Testis (tissue), 3 donors: ENCODE measurements around the gene SLC47A1. TPM values are rescaled to one million over a fixed set of nuclear protein-coding genes. Genes with fewer than 3 reads are reported as not detected.

Source experiments
- DNase-seq: peaks from one replicate; pipeline ENCODE4 v3.0.0-alpha.2; 2019
- H3K27ac ChIP-seq, 2 donors: fragments of 200-600 bp; sonication (generic); one replicate each; pipeline ENCODE4 v1.5.1; 2019
- H3K27me3 ChIP-seq: fragments of 200-600 bp; sonication (generic); one replicate; pipeline ENCODE4 v1.5.1; 2019
- H3K36me3 ChIP-seq: fragments of 200-600 bp; sonication (generic); one replicate; pipeline ENCODE4 v1.5.1; 2017; ENCODE audit warnings: low read depth; ENCODE audit errors: missing control alignments
- H3K4me1 ChIP-seq: fragments of 200-600 bp; sonication (generic); one replicate; pipeline ENCODE4 v1.5.1; 2019
- H3K4me3 ChIP-seq, 2 donors: fragments of 200-600 bp; sonication (generic); one replicate each; pipeline ENCODE4 v1.5.1; 2017 to 2019
- H3K9me3 ChIP-seq: fragments of 200-600 bp; sonication (generic); one replicate; pipeline ENCODE4 v1.5.1; 2017
- POLR2A ChIP-seq: fragments of 450-650 bp; IDR thresholded peaks from one replicate; pipeline ENCODE4 v1.6.1; 2017; ENCODE audit warnings: antibody characterized with exemption, mild to moderate bottlenecking, moderate library complexity
- WGBS, 2 donors: methylation state at CpG; one replicate each; pipeline ENCODE4 v1.1.5; 2018; 5-methylcytosine and 5-hydroxymethylcytosine counted together
- intact Hi-C: fragments of 100-400 bp; cut with DNase I; formaldehyde crosslinking; loops from one replicate; pipeline ENCODE4 v1.15.1; 2023; ENCODE audit warnings: low total_unique reads
- polyA plus RNA-seq: library from polyadenylated mRNA; stranded (reverse); fragments of 350-450 nt; fragmentation: Illumina TruSeq; extraction: RNeasy Lipid Tissue Mini Kit (QIAGEN cat#74804); gene quantifications from one replicate; pipeline ENCODE4 v1.2.3, GENCODE V29; 2014; ENCODE audit warnings: low read depth, low replicate concordance; ENCODE audit not compliant: insufficient read depth
- total RNA-seq, 2 donors: library from RNA; depleted of rRNA; stranded (reverse); fragments of >200 nt; gene quantifications; one replicate each; pipeline ENCODE4 v1.2.3, GENCODE V29; 2016
- TF ChIP-seq, protein P1 (sequence below), 3 experiments: fragments of 450-650 bp in 2 of 3; fragments of 200-600 bp in 1 of 3; sonication (generic) in 1 of 3; IDR thresholded peaks; one replicate each; pipeline ENCODE4 v1.5.1; 2016 to 2019; ENCODE audit warnings: antibody characterized with exemption in 3 of 3, mild to moderate bottlenecking in 2 of 3, moderate library complexity in 1 of 3

Gene SLC47A1
- total and polyA plus RNA-seq, 3 donors from 2014 or later: 20.1 to 97.3 (median 39.8) TPM

DNA sequence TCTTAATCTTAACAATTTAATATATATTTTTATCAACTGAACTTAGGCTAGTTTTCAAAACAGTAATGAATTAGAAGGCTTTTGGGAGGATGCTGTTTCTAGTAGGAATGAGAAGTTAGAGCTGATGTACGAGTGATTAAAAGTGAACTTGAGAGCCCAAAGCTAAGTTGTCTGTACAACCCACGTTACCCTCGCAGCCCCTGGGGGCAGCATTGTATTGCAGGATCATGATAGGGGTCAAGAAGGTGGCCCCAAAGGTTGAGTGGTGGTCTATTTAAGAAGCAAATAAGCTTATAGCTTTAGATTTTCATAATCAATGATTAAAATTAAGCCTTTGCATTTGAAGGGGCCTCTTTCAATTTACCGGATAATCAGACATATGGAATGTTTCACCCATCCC lies 81.2 kb downstream of the SLC47A1 start:
- no peaks in the 10 kb centered on the region for H3K9me3 ChIP-seq
- no peaks in the 10 kb centered on the region for H3K36me3 ChIP-seq
- peaks cover 13% of the 10 kb centered on the region for H3K4me1 ChIP-seq
- H3K27ac ChIP-seq: no peak overlapping the region
- DNase-seq: no peak
- TF ChIP-seq POLR2A: no peak
- TF ChIP-seq, protein P1, sequence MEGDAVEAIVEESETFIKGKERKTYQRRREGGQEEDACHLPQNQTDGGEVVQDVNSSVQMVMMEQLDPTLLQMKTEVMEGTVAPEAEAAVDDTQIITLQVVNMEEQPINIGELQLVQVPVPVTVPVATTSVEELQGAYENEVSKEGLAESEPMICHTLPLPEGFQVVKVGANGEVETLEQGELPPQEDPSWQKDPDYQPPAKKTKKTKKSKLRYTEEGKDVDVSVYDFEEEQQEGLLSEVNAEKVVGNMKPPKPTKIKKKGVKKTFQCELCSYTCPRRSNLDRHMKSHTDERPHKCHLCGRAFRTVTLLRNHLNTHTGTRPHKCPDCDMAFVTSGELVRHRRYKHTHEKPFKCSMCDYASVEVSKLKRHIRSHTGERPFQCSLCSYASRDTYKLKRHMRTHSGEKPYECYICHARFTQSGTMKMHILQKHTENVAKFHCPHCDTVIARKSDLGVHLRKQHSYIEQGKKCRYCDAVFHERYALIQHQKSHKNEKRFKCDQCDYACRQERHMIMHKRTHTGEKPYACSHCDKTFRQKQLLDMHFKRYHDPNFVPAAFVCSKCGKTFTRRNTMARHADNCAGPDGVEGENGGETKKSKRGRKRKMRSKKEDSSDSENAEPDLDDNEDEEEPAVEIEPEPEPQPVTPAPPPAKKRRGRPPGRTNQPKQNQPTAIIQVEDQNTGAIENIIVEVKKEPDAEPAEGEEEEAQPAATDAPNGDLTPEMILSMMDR (IDR thresholded peaks at IDR 0.05): no peak
- no peaks in the 10 kb centered on the region for H3K27me3 ChIP-seq
- H3K4me3 ChIP-seq: no peak overlapping the region
- WGBS, 2 donors: 93 to 95% methylated on average over 4 of the region's 4 CpGs
- intact Hi-C loops: no loop called here

- Histone ChIP-seq H3K4me1 (peaks cover 11% of the 10 kb centered on the region), H3K4me3 (no peak overlapping the region), H3K27me3 (no peaks in the 10 kb centered on the region), H3K36me3 (no peaks in the 10 kb centered on the region), H3K27ac (no peak overlapping the region), H3K9me3 (no peaks in the 10 kb centered on the region)
- no peak for DNase-seq
- no peak for TF ChIP-seq POLR2A
- TF ChIP-seq, protein P1 (IDR thresholded peaks at IDR 0.05): no peak
- WGBS, 2 donors: 93 to 99% methylated on average over 3 of the region's 3 CpGs
- intact Hi-C loops: no loop called here
Measured at GRCh38 chr17:19618015-19618414, 84.4 kb downstream of the SLC47A1 start.

- intact Hi-C loops: no loop called here
- no peaks in the 10 kb centered on the region for H3K9me3 ChIP-seq
- no peak for DNase-seq
- no peak overlapping the region for H3K4me3 ChIP-seq
- 74 to 93% methylated on average over 2 of the region's 2 CpGs for WGBS, 2 donors
- TF ChIP-seq, protein P1 (IDR thresholded peaks at IDR 0.05): no peak
- no peak for TF ChIP-seq POLR2A
- H3K36me3 ChIP-seq: no peaks in the 10 kb centered on the region
- no peaks in the 10 kb centered on the region for H3K27me3 ChIP-seq
- no peaks in the 10 kb centered on the region for H3K4me1 ChIP-seq
- no peak overlapping the region for H3K27ac ChIP-seq
Measured at GRCh38 chr17:19619705-19620325, 86.2 kb downstream of the SLC47A1 start.

DNA sequence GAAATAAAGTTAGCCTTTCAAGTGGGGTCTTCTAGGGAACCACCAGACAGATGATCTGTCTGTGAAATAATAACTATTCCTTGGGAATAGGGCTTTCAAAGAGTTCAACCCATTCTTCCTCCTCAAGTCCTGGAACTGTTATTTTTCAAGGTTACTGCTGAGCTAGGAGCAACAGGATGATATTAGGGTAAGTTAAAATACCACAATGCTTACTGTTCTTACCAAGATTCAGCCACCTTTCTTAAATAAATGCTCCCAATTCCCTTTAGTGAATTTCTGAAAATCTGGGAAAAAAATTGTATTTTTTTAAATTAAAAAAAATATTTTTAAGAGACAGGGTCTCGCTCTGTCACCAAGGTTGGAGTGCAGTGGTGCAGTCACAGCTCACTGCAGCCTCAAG lies 88.0 kb downstream of the SLC47A1 start:
- Histone ChIP-seq H3K27ac (no peak overlapping the region), H3K36me3 (no peaks in the 10 kb centered on the region), H3K27me3 (no peaks in the 10 kb centered on the region), H3K4me1 (no peaks in the 10 kb centered on the region), H3K9me3 (no peaks in the 10 kb centered on the region), H3K4me3 (no peak overlapping the region)
- intact Hi-C loops: no loop called here
- 96 to 100% methylated on average over 1 of the region's 1 CpG for WGBS, 2 donors
- no peak for DNase-seq
- TF ChIP-seq POLR2A: no peak
- TF ChIP-seq, protein P1 (IDR thresholded peaks at IDR 0.05): no peak

- TF ChIP-seq, protein P1 (IDR thresholded peaks at IDR 0.05): no peak
- no peak for TF ChIP-seq POLR2A
- Histone ChIP-seq H3K9me3 (no peaks in the 10 kb centered on the region), H3K4me1 (no peaks in the 10 kb centered on the region), H3K4me3 (no peak overlapping the region), H3K27ac (no peak overlapping the region), H3K36me3 (no peaks in the 10 kb centered on the region), H3K27me3 (no peaks in the 10 kb centered on the region)
- intact Hi-C loops: no loop called here
- WGBS, 2 donors: 96 to 97% methylated on average over 4 of the region's 4 CpGs
- no peak for DNase-seq
Measured at GRCh38 chr17:19626079-19626478, 92.4 kb downstream of the SLC47A1 start.
